HG02623 (cell line): ENCODE results near the gene STK16.

Experiments used
- ATAC-seq: cut with Tn5 transposase; IDR thresholded peaks from one replicate; pipeline ENCODE4 v1.9.1; 2021; ENCODE audit warnings: moderate library complexity; ENCODE audit not compliant: unreplicated experiment

The STK16 gene

GRCh38 chr2:219268294-219268693 lies 23.0 kb downstream of the STK16 start:
- no peak for ATAC-seq

GRCh38 chr2:219269362-219270054 lies 24.2 kb downstream of the STK16 start:
- ATAC-seq = no peak

- no peak for ATAC-seq
Measured at GRCh38 chr2:219270055-219270372, 24.7 kb downstream of the STK16 start.

GRCh38 chr2:219271021-219271420 lies 25.7 kb downstream of the STK16 start:
- ATAC-seq = no peak

GRCh38 chr2:219272356-219272755 lies 27.1 kb downstream of the STK16 start:
- ATAC-seq = no peak

GRCh38 chr2:219272995-219273394 lies 27.7 kb downstream of the STK16 start:
- no peak for ATAC-seq

GRCh38 chr2:219273937-219274336 lies 28.7 kb downstream of the STK16 start:
- no peak for ATAC-seq

- ATAC-seq = no peak
Measured at GRCh38 chr2:219274361-219274921, 29.2 kb downstream of the STK16 start.

- no peak for ATAC-seq
Measured at GRCh38 chr2:219277703-219278654, 32.7 kb downstream of the STK16 start.

- no peak for ATAC-seq
Measured at GRCh38 chr2:219278655-219279150, 33.4 kb downstream of the STK16 start.

GRCh38 chr2:219279151-219279915 lies 34.1 kb downstream of the STK16 start, which contains the start of gene DNAJB2:
Gene DNAJB2 (plus strand): TSS chr2:219279366. CDS start chr2:219279834, 468 bp downstream.
- ATAC-seq = peak; percentile 81

GRCh38 chr2:219279916-219280516 lies 34.7 kb downstream of the STK16 start:
- ATAC-seq = no peak

GRCh38 chr2:219280651-219281050 lies 35.4 kb downstream of the STK16 start:
- no peak for ATAC-seq

GRCh38 chr2:219281588-219281987 lies 36.3 kb downstream of the STK16 start:
- ATAC-seq = no peak

- no peak for ATAC-seq
Measured at GRCh38 chr2:219282375-219282774, 37.1 kb downstream of the STK16 start.

- ATAC-seq = no peak
Measured at GRCh38 chr2:219282943-219283581, 37.8 kb downstream of the STK16 start.

- no peak for ATAC-seq
Measured at GRCh38 chr2:219284501-219285372, 39.5 kb downstream of the STK16 start.

- no peak for ATAC-seq
Measured at GRCh38 chr2:219285373-219285735, 40.1 kb downstream of the STK16 start.

GRCh38 chr2:219285894-219286425 lies 40.7 kb downstream of the STK16 start:
- ATAC-seq = no peak
